Activated T-helper 1 cell treated with anti-CD3 and anti-CD28 coated beads, Interleukin-2, amount 50 U/mL, for 16 hours (primary cell): ENCODE measurements around the gene ENPP4.
"Not testable (repeated sequence)": the region's sequence is repeated elsewhere in the genome, so short reads cannot be mapped to it uniquely, and the experiment has no call there.

ENCODE experiments used
- DNase-seq, 2 donors: peaks; one replicate each; pipeline ENCODE4 v3.0.0-alpha.2; 2020; ENCODE audit warnings: low read depth in 1 of 2, low spot score in 1 of 2

The ENPP4 gene

GRCh38 chr6:46131291-46131690 lies 1.5 kb downstream of the ENPP4 start:
- not testable (repeated sequence) for DNase-seq

- DNase-seq = no peak
Observed at GRCh38 chr6:46134216-46134615, 4.4 kb downstream of the ENPP4 start.

GRCh38 chr6:46135176-46135575 lies 5.4 kb downstream of the ENPP4 start:
- DNase-seq = no peak

- no peak for DNase-seq
Observed at GRCh38 chr6:46136831-46137230, 7.0 kb downstream of the ENPP4 start.

- DNase-seq = no peak
Observed at GRCh38 chr6:46137387-46137786, 7.6 kb downstream of the ENPP4 start.

GRCh38 chr6:46138281-46138680 lies 8.5 kb downstream of the ENPP4 start:
- no peak for DNase-seq

- DNase-seq = no peak
Observed at GRCh38 chr6:46144270-46144669, 14.5 kb downstream of the ENPP4 start.

GRCh38 chr6:46149066-46149465 lies 19.3 kb downstream of the ENPP4 start:
- DNase-seq = not testable (repeated sequence)

- DNase-seq = no peak
Observed at GRCh38 chr6:46156701-46157100, 26.9 kb downstream of the ENPP4 start.

- DNase-seq = no peak
Observed at GRCh38 chr6:46159229-46159628, 29.4 kb downstream of the ENPP4 start.

GRCh38 chr6:46160102-46160501 lies 30.3 kb downstream of the ENPP4 start:
- no peak for DNase-seq

GRCh38 chr6:46170357-46171289 lies 40.8 kb downstream of the ENPP4 start, which contains the start of gene ENPP5:
TSS of gene ENPP5 (minus strand) at chr6:46170980. CDS start at chr6:46168262, 2,718 bp downstream.
- DNase-seq = peak; percentile 35 to 49

GRCh38 chr6:46172176-46172575 lies 42.4 kb downstream of the ENPP4 start:
- DNase-seq = no peak

- DNase-seq = no peak
Observed at GRCh38 chr6:46174904-46175303, 45.1 kb downstream of the ENPP4 start.

GRCh38 chr6:46175446-46175845 lies 45.7 kb downstream of the ENPP4 start:
- DNase-seq = no peak

GRCh38 chr6:46175976-46176375 lies 46.2 kb downstream of the ENPP4 start:
- DNase-seq = no peak

- DNase-seq = no peak
Observed at GRCh38 chr6:46184114-46184513, 54.3 kb downstream of the ENPP4 start.

GRCh38 chr6:46186583-46186982 lies 56.8 kb downstream of the ENPP4 start:
- DNase-seq = no peak

GRCh38 chr6:46189726-46190125 lies 59.9 kb downstream of the ENPP4 start:
- no peak for DNase-seq

- no peak for DNase-seq
Observed at GRCh38 chr6:46190889-46191288, 61.1 kb downstream of the ENPP4 start.

- DNase-seq = no peak
Observed at GRCh38 chr6:46191961-46192360, 62.2 kb downstream of the ENPP4 start.
